ENCODE measurements around the gene BTG2. TPM values are rescaled to one million over a fixed set of nuclear protein-coding genes. Genes with fewer than 3 reads are reported as not detected.

BTG2 gene
- polyA plus RNA-seq, 2 of the 4 experiments (the other 2 are of a cell fraction) = 7.2 to 16.4 TPM

GRCh38 chr1:203353486-203353885 is 48.2 kb downstream of the BTG2 start:
- WGBS (ENCODE audit: missing lambda C conversion rate) = 23% methylated on average over 8 of the region's 8 CpGs
- no peak overlapping the region for H3K27ac ChIP-seq
- no peak overlapping the region for H3K4me3 ChIP-seq
- H3K4me1 ChIP-seq = no peaks in the 10 kb centered on the region
- H3K4me2 ChIP-seq = no peak overlapping the region
- no peak for FAIRE-seq
- no peak for ATAC-seq
- no peaks in the 10 kb centered on the region for H3K9me3 ChIP-seq
- DNase-seq (ENCODE audit: low read depth in 1 of 2, low spot score in 1 of 2) = no peak
- ChIA-PET CTCF (interaction anchor here (0.8 to 15.1 kb wide), 7 partner anchors 11 to 348 kb away, joined by 3 to 223 read pairs (median 4); no protein-coding TSS in a partner anchor), POLR2A (no interaction called here)
- no peak for TF ChIP-seq SREBF2 (IDR thresholded peaks at IDR 0.05)
- TF ChIP-seq NFE2L2 (conservative IDR thresholded peaks at IDR 0.05; ENCODE audit: low read length) = no peak
- TF ChIP-seq ZSCAN20 (CRISPR knock-in tag; IDR thresholded peaks at IDR 0.05) = no peak
- TF ChIP-seq KDM1A (IDR thresholded peaks at IDR 0.05; ENCODE audit: low read depth) = no peak
- TF ChIP-seq RCOR1 (IDR thresholded peaks at IDR 0.05; ENCODE audit: low read depth, low read length) = no peak
- no peak for TF ChIP-seq TFCP2L1 (CRISPR knock-in tag; IDR thresholded peaks at IDR 0.05)
- TF ChIP-seq NPAS2 (CRISPR knock-in tag; IDR thresholded peaks at IDR 0.05; ENCODE audit: borderline replicate concordance) = no peak
- TF ChIP-seq HEYL (CRISPR knock-in tag; IDR thresholded peaks at IDR 0.05) = no peak
- TF ChIP-seq CEBPB (IDR thresholded peaks at IDR 0.05) = no peak
- no peak for TF ChIP-seq MYC (IDR thresholded peaks at IDR 0.05; ENCODE audit: borderline replicate concordance, low read length)
- no peak for TF ChIP-seq MAZ (IDR thresholded peaks at IDR 0.05; ENCODE audit: borderline replicate concordance, low read depth, low read length)
- TF ChIP-seq HOXA7 (CRISPR knock-in tag; IDR thresholded peaks at IDR 0.05) = no peak
- no peak for TF ChIP-seq E2F6 (IDR thresholded peaks at IDR 0.05; ENCODE audit: borderline replicate concordance, low read depth)

DNA sequence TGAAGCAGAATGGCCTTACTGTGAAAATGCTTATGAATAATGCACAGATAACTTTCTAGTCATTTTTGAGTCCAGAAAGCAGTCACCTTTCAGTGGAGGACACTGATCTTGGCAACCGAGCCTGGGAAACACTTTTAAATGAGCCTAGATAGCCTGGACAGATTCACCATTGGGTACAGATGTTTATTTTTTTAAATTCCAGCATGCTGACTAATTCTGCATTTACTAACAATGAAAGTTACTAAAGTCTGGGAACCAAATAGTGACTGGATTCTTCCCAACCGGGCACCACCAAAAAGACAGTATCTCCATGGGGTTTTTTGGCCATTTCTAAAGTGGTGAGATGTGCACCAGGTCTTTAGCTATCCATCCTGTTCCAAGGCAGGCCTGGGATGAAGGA is 48.9 kb downstream of the BTG2 start:
- Histone ChIP-seq H3K4me2 (no peak overlapping the region), H3K4me1 (no peaks in the 10 kb centered on the region), H3K27ac (no peak overlapping the region), H3K4me3 (no peak overlapping the region), H3K9me3 (no peaks in the 10 kb centered on the region)
- no peak for ATAC-seq
- WGBS (ENCODE audit: missing lambda C conversion rate) = 19% methylated on average over 2 of the region's 2 CpGs
- no peak for TF ChIP-seq NR3C1 (IDR thresholded peaks at IDR 0.05)
- no peak for TF ChIP-seq TFCP2L1 (CRISPR knock-in tag; IDR thresholded peaks at IDR 0.05)
- no peak for TF ChIP-seq REST (IDR thresholded peaks at IDR 0.05)
- TF ChIP-seq BHLHE40 (IDR thresholded peaks at IDR 0.05; ENCODE audit: low read depth, low read length) = no peak
- TF ChIP-seq EP300 (IDR thresholded peaks at IDR 0.05) = no peak
- no peak for TF ChIP-seq FOXS1 (CRISPR knock-in tag; IDR thresholded peaks at IDR 0.05)
- no peak for TF ChIP-seq SMC3 (IDR thresholded peaks at IDR 0.05)
- no peak for TF ChIP-seq CEBPB (IDR thresholded peaks at IDR 0.05)
- TF ChIP-seq HOXA7 (CRISPR knock-in tag; IDR thresholded peaks at IDR 0.05) = no peak
- DNase-seq (ENCODE audit: low read depth in 1 of 2, low spot score in 1 of 2) = no peak
- POLR2A ChIA-PET = no interaction called here
- no peak for FAIRE-seq
- CTCF ChIA-PET = interaction anchor here (0.6 to 15.1 kb wide), 6 partner anchors 12 to 465 kb away, joined by 3 to 223 read pairs (median 4); no protein-coding TSS in a partner anchor

- CTCF ChIA-PET = interaction anchor here (1.2 to 15.1 kb wide), 5 partner anchors 17 to 343 kb away, joined by 4 to 223 read pairs (median 6); no protein-coding TSS in a partner anchor
- Histone ChIP-seq H3K4me1 (no peaks in the 10 kb centered on the region), H3K27ac (no peak overlapping the region), H3K4me2 (no peak overlapping the region), H3K9me3 (no peaks in the 10 kb centered on the region), H3K4me3 (no peak overlapping the region)
- FAIRE-seq = no peak
- ATAC-seq = no peak
- POLR2A ChIA-PET = no interaction called here
- no peak for DNase-seq (ENCODE audit: low read depth in 1 of 2, low spot score in 1 of 2)
- TF ChIP-seq MAFK (IDR thresholded peaks at IDR 0.05; ENCODE audit: partially characterized antibody) (no peak), FOSL2 (IDR thresholded peaks at IDR 0.05) (no peak), FOSL2 (CRISPR knock-in tag; IDR thresholded peaks at IDR 0.05) (no peak), HEYL (CRISPR knock-in tag; IDR thresholded peaks at IDR 0.05) (no peak), REST (IDR thresholded peaks at IDR 0.05) (no peak), SMC3 (IDR thresholded peaks at IDR 0.05) (no peak), JUN (IDR thresholded peaks at IDR 0.05) (no peak), FOSB (CRISPR knock-in tag; IDR thresholded peaks at IDR 0.05) (no peak), ZC3H11A (IDR thresholded peaks at IDR 0.05) (no peak)
- TF ChIP-seq, protein P1, sequence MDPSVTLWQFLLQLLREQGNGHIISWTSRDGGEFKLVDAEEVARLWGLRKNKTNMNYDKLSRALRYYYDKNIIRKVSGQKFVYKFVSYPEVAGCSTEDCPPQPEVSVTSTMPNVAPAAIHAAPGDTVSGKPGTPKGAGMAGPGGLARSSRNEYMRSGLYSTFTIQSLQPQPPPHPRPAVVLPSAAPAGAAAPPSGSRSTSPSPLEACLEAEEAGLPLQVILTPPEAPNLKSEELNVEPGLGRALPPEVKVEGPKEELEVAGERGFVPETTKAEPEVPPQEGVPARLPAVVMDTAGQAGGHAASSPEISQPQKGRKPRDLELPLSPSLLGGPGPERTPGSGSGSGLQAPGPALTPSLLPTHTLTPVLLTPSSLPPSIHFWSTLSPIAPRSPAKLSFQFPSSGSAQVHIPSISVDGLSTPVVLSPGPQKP (IDR thresholded peaks at IDR 0.05; ENCODE audit: low read depth, low read length) = no peak
Measured at GRCh38 chr1:203359010-203359571, 53.8 kb downstream of the BTG2 start.

All from A549 (cell line).